AG04449 (cell line): Measurements from ENCODE around the gene FAM89B.
A peak's percentile ranks its signal among the peaks of the same experiment; 100 is the strongest.

Experiments used
- CTCF ChIA-PET: fragments of 350-600 bp; formaldehyde crosslinking; extraction: SDS; loops from one replicate; lab custom pipeline; 2021; ENCODE audit warnings: antibody characterized with exemption; lab: Yijun Ruan, JAX
- POLR2A ChIA-PET: fragments of 400-600, 350-600 bp; formaldehyde crosslinking; extraction: SDS; loops from one replicate; lab custom pipeline; 2020; ENCODE audit warnings: antibody characterized with exemption, inconsistent platforms; lab: Yijun Ruan, JAX
- DNase-seq: peaks from one replicate; pipeline ENCODE4 v3.0.0-alpha.2; 2010; ENCODE audit warnings: low read depth, low spot score
- H3K4me3 ChIP-seq: 2 replicates; pipeline ENCODE4 v1.5.1; 2011; ENCODE audit warnings: low read depth, mild to moderate bottlenecking, control low read depth, low read length
- TF ChIP-seq, protein P1 (sequence below): IDR thresholded peaks from one replicate; pipeline ENCODE4 v1.5.1; 2011; ENCODE audit warnings: mild to moderate bottlenecking, moderate library complexity, low read length, control low read depth, inconsistent platforms; ENCODE audit not compliant: insufficient read depth; ENCODE audit errors: missing control alignments

The FAM89B gene

DNA sequence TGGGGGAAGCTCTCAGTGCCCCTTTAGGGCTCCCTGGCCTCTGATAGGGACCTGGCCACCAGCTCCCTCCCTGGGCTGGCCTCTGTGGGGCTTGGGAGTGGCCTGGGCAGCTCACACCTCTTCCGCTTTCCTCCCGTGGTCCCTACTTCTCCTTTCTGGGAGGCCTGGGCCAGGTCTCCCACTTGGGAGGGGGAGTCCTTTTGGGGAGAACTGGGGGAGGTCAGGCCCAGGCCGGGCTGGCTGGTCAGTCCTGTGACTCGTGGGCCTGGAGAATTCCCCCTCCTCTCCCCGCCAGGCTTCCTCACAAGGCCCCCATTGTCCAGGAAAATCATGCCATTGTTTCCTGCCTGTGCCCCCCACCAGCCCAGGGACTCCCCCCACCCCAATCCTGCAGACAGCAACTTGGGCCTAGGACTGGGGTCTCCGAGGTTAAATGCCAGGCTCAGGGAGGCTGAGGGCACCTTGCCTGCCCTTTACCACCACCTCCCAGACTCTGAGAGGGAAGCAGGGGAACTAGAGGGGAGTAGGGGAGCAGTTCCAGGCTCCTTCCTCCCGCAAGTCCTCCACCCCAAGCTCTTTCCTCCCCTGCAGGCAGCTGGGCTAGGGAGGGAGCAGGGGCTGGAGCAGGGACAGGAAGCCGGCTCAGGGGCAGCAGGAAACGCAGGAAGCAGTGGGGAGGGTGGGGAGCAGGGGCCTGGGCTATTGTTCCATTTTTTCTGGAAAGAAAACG lies 38.9 kb downstream of the FAM89B start:
- ChIA-PET POLR2A (no interaction called here), CTCF (interaction anchor here (1.1 to 14.3 kb wide), 2 partner anchors 10 to 17 kb away, joined by 3 to 134 read pairs; partner anchors contain the start of gene KCNK7)
- DNase-seq = no peak

DNA sequence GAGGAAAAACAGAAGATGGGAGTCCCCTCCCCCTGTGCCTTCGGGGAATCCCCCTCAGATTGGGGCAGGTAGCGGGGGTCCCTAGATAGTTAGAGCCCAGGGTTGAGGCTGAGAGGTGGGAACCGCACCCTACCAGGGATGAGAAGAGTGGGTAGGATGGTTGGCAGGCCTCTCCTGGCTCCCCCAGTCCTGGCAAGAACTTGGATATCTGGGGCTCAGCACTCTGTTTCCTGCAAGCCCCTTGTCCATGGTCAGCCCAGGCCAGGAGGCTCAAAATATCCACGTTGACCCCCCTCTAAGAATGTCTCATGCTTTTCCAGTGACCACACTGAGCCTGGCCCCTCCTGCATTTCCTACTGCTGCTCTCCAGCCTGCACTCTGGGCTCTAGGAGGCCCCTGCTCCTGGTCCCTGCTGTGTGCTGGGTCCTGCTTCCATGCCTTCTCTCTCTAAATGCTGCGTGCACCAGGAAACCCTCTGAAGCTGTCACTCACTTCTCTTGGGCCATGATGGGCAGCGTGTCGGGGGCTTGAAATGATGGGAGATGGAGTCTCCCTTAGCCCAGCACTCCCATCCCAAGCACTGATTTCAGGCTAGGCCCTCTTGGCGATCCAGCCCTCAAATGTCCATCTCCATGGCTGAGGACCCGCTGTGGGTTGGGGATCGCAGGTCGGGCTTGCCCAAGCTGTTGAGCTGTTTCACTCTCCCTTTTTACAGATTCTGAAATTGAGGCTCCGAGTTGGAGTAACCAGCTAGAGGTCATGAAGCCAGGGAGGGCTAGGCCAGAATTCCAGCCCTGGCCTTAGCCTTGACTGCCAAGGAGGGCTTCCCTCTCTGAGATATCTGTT lies 39.6 kb downstream of the FAM89B start:
- POLR2A ChIA-PET = interaction anchor here (1.3 kb wide), 1 partner anchor 12 kb away, joined by 5 read pairs; no protein-coding TSS in a partner anchor
- peak overlapping the region; percentile 93 for H3K4me3 ChIP-seq
- CTCF ChIA-PET = interaction anchor here (0.9 to 14.3 kb wide), 5 partner anchors 7 to 71 kb away, joined by 3 to 134 read pairs (median 5); partner anchors contain the start of gene KCNK7
- DNase-seq = no peak
- TF ChIP-seq, protein P1, sequence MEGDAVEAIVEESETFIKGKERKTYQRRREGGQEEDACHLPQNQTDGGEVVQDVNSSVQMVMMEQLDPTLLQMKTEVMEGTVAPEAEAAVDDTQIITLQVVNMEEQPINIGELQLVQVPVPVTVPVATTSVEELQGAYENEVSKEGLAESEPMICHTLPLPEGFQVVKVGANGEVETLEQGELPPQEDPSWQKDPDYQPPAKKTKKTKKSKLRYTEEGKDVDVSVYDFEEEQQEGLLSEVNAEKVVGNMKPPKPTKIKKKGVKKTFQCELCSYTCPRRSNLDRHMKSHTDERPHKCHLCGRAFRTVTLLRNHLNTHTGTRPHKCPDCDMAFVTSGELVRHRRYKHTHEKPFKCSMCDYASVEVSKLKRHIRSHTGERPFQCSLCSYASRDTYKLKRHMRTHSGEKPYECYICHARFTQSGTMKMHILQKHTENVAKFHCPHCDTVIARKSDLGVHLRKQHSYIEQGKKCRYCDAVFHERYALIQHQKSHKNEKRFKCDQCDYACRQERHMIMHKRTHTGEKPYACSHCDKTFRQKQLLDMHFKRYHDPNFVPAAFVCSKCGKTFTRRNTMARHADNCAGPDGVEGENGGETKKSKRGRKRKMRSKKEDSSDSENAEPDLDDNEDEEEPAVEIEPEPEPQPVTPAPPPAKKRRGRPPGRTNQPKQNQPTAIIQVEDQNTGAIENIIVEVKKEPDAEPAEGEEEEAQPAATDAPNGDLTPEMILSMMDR = no peak

More for the DNA sequence above, 38.9 kb downstream of the FAM89B start:
- peak overlapping the region; percentile 93 for H3K4me3 ChIP-seq
- TF ChIP-seq, protein P1 = no peak

DNA sequence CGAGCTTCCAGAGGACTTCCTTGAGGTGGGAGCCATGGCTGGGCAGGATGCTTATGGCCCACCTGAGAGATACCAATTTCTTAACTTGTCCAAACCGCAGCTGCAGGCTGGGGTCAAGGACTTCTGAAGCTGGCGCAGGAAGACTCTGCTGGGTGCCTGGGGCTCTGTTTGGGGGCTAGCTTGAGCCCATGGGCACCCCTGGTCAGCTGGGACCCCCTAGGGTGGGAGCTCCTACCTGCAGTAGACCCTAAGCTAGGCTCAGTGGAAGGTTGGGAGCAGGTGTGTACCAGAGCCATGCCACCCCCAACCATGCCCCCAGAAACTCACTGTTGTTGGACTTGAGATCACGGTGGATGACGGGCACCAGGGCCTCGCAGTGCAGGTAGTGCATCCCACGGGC lies 40.4 kb downstream of the FAM89B start:
- no peak for DNase-seq
- POLR2A ChIA-PET = interaction anchor here (1.3 kb wide), 1 partner anchor 12 kb away, joined by 5 read pairs; no protein-coding TSS in a partner anchor
- TF ChIP-seq, protein P1 = no peak
- peak overlapping the region; percentile 93 for H3K4me3 ChIP-seq
- CTCF ChIA-PET = interaction anchor here (0.8 to 14.3 kb wide), 7 partner anchors 8 to 72 kb away, joined by 3 to 134 read pairs (median 3); partner anchors contain the start of genes FAM89B and KCNK7

DNA sequence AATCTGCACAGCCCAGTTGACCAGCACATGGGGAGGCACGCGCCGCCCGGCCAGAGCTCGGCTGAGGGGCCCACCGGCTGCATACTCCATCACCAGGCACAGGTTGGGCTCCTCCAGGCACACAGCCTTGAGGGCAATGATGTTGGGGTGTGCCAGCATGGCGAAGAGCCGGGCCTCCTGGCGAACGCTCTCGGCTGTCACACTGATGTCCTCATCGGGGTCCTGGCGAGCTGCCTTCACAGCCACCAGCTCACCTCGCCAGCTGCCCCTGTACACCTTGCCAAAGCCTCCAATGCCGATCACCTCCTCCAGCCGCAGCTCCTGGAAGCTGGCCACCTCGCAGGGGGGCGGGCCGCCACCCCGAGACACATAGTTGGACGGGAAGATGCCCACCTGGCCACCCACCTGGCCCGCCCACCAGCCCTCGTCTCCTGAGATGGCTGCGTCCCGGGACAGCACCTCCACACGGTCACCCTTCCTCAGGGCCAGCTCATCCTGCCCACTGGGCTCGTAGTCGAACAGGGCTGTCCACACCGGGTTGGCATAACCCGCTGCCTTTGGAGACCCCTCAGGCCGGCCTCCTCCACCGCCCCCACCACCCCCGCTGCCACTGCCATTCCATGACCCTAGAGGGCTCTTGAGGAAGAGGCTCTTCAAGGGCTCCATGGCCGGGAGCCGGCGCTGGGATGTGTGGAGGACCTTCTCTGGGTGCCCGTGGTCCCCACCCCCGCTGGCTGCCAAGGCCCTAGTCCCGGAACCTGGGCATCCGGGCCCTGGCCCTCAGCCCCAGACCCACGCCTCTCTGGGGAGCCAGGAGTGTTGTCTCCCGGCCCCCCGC lies 41.0 kb downstream of the FAM89B start:
- CTCF ChIA-PET = interaction anchor here (0.8 to 14.3 kb wide), 8 partner anchors 9 to 73 kb away, joined by 3 to 134 read pairs (median 4); partner anchors contain the start of genes FAM89B and KCNK7
- TF ChIP-seq, protein P1 = no peak
- peak overlapping the region; percentile 93 for H3K4me3 ChIP-seq
- no peak for DNase-seq
- POLR2A ChIA-PET = interaction anchor here (0.7 to 1.3 kb wide), 2 partner anchors 13 kb away, joined by 3 to 5 read pairs; no protein-coding TSS in a partner anchor

DNA sequence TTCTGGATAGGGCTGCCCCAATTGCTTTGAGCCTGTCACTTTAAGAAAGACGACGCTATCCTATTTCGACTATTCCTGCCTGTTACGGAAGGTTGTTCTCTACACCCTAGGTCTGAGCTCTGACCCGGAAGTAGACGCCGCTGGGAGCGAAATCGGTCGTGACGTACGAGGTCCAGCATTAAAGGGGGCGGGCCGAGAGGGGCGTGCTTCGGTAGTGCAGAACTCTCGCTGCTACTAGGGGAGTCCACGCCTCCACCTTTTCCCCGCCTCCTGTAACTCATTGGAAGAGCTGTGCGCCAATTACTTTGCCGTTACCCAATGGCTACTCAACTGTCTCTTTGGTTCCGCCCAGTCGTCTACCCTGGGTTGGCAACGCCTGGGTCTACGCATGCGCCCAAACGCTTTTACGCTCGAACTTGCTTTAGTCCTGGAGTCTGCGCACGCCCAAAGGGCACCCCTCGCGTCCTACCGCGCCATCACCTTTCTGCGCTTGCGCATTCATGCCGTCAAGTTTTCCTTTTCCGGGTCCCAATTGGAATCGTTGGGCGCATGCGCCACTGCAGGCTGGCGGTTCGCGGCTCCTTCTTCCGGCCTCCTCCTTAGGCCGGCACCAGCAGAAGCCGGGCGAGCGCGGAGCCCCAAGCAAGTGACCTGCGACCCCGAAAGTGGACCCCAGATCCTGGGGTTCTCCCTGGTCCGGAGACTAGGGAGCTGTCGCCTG lies 43.1 kb downstream of the FAM89B start, which contains the start of gene PCNX3:
Gene PCNX3 (plus strand): TSS at position 548 of the 721 bp plus-strand sequence. CDS start 536 bp downstream, outside the sequence.
- ChIA-PET CTCF (interaction anchor here (0.9 to 14.3 kb wide), 10 partner anchors 11 to 375 kb away, joined by 3 to 134 read pairs (median 4); partner anchors contain the start of genes KCNK7 and SIPA1), POLR2A (interaction anchor here (0.6 to 1.5 kb wide), 18 partner anchors 8 to 243 kb away, joined by 3 to 9 read pairs (median 4); partner anchors contain the start of genes NEAT1, RELA, SIPA1 and ZNRD2)
- TF ChIP-seq, protein P1 = no peak
- peak within 1 kb of the TSS; percentile 93 for H3K4me3 ChIP-seq
- DNase-seq = peak; percentile 99
